Activated CD8-positive, alpha-beta memory T cell treated with anti-CD3 and anti-CD28 coated beads for 48 hours (primary cell): ENCODE results near the gene CHRNA3.
"Not testable (repeated sequence)": the region's sequence is repeated elsewhere in the genome, so short reads cannot be mapped to it uniquely, and the experiment has no call there.

ENCODE experiments used
- DNase-seq, 3 experiments: peaks; one replicate each; pipeline ENCODE4 v3.0.0-alpha.2; 2020; ENCODE audit warnings: low read depth in 2 of 3, low spot score in 2 of 3

The CHRNA3 gene

GRCh38 chr15:78563092-78563491 lies 57.7 kb downstream of the CHRNA3 start:
- DNase-seq: no peak

DNA sequence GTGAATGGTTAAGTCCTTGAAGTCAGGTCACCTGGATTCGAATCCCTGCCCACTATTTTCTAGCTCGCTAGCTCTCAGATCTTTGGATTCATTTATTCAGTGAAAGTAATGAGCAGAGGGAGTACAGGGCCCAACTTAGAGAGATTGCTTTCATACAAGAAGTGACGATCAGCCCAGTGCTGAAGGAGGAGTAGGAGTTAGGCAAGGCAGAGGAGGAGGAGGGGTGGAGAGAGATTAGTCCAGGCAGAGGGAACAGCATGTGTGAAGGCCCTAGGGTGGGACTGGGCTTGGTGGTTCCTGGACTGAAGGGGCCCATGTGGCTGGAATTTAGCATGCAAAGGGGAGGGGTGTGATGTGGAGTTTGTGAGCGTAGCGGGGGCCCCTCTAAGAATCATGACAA lies 59.3 kb downstream of the CHRNA3 start:
- no peak for DNase-seq

DNA sequence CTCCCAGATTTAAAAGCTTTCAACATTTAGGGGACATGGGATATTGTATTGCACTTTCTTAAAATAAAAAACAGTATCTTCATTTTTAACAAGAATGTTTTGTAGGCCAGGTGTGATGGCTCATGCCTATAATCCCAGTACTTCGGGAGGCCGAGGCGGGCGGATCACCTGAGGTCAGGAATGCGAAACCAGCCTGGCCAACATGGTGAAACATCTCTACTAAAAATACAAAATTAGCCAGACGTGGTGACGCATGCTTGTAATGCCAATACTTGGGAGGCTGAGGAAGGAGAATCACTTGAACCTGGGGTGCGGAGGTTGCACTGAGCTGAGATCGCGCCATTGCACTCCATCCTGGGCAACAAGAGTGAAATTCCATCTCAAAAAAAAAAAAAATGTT lies 60.6 kb downstream of the CHRNA3 start:
- not testable (repeated sequence) for DNase-seq

- DNase-seq: no peak
These were observed 68.2 kb downstream of the CHRNA3 start for GRCh38 chr15:78552597-78552996.

GRCh38 chr15:78551902-78552301 lies 68.9 kb downstream of the CHRNA3 start:
- DNase-seq: no peak

DNA sequence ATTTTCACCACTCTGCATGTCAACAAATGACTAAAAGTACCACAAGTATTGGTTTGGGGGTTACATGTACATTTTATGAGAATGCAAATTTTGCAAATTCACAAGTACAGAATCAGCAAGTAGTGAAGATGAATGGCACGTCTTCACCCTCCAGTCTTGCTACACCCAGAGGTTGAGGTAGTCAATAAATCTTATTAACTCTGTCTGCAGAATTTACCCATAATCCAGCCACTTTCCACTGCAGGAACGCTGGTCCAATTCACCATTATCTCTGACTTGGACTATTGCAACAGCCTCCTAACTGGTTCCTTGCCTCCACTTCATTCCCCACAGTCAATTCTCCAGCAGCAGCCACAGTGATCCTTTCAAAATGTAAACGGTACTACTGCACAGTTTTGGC lies 70.0 kb downstream of the CHRNA3 start:
- DNase-seq: no peak

DNA sequence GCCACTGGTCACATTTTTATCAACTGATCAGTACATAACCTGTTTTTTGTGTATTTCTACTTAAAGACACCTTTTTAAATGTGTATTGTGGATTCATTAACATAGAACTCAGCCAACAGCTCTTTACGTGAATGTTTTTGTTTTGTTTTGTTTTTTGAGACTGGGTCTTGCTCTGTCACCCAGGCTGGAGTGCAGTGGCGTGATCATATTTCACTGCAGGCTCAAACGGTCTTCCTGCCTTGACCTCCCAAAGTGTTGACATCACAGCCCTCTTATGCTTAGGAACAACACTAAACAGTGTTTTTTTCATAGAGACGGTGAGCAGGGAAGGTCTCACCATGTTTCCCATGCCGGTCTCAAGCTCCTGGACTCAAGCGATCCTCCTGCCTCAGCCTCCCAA lies 70.6 kb downstream of the CHRNA3 start:
- DNase-seq: no peak
